Pancreas (tissue), 10 donors: ENCODE results near the gene FAP. TPM values are rescaled to one million over a fixed set of nuclear protein-coding genes. Genes with fewer than 3 reads are reported as not detected.

ENCODE experiments used
- ATAC-seq, 4 donors: fragments of 200-7000 bp; cut with Tn5 transposase; one replicate each; pipeline versions ENCODE4 v1.8.0 to v1.9.1; 2020; ENCODE audit warnings: mild to moderate bottlenecking in 4 of 4, moderate library complexity in 4 of 4
- DNase-seq, 6 donors: peaks; one replicate each; pipeline ENCODE4 v3.0.0-alpha.2; 2020
- FAIRE-seq: peaks from 2 replicates; lab custom pipeline; 2012; peaks lifted over from hg19 to GRCh38; lab: Jason Lieb, UNC
- H3K27ac ChIP-seq, 4 donors: fragments of 200-600 bp; sonication (generic); 1 replicate in 3 of 4; 2 replicates in 1 of 4; pipeline versions ENCODE4 v1.5.0 to v1.8.0; 2020
- H3K27me3 ChIP-seq, 4 donors: fragments of 200-600 bp; one replicate each; pipeline ENCODE4 v1.8.0; 2021
- H3K36me3 ChIP-seq, 3 donors: fragments of 200-600 bp; sonication (generic) in 1 of 3; one replicate each; pipeline versions ENCODE4 v1.5.0 to v1.8.0; 2020 to 2021
- H3K4me1 ChIP-seq, 3 donors: fragments of 200-600 bp; one replicate each; pipeline ENCODE4 v1.8.0; 2021
- H3K4me3 ChIP-seq, 4 donors: fragments of 200-600 bp; sonication (generic) in 2 of 4; one replicate each; pipeline versions ENCODE4 v1.5.0 to v1.8.0; 2020 to 2021
- H3K9me3 ChIP-seq, 4 donors: fragments of 200-600 bp; one replicate each; pipeline ENCODE4 v1.8.0; 2021
- CTCF ChIP-seq, 4 donors: fragments of 200-600 bp; sonication (generic) in 3 of 4; IDR thresholded peaks; one replicate each; pipeline versions ENCODE4 v1.5.0 to v1.8.0; 2021; ENCODE audit warnings: antibody characterized with exemption in 4 of 4
- WGBS, 2 donors: extraction: QIAGEN DNeasy Blood & Tissue Kit; methylation state at CpG; one replicate each; pipeline ENCODE4 v1.1.7; 2013; 5-methylcytosine and 5-hydroxymethylcytosine counted together
- intact Hi-C, 3 donors: fragments of 100-400 bp; cut with DNase I; formaldehyde crosslinking; loops; one replicate each; pipeline versions ENCODE4 v1.11.1 to v1.14.2; 2022
- polyA plus RNA-seq, 2 donors: library from polyadenylated mRNA; stranded (reverse); fragments of 200-250 nt; gene quantifications; one replicate each; pipeline ENCODE4 v1.2.3, GENCODE V29; 2013
- total RNA-seq, 6 donors: library from RNA; stranded (reverse); fragmentation: NEBNext Ultra II Directional in 4 of 6; extraction: Animal tissue kit (Norgen Biotek cat#: 25700) in 4 of 6; gene quantifications; one replicate each; pipeline versions ENCODE4 v1.2.1 to v1.2.4, GENCODE V29; 2021 to 2023
- donor health status: healthy with polysubstance abuse.
- donor health status: DM: no; HTN: no; CAD: no; lungs with moderate emphysema.
- donor health status: DM: no; HTN: no; CAD: no.
- donor health status: control.
- donor health status: control.
- donor health status: Bipolar disorder and iron deficiency.
- donor health status: DM: yes; HTN: yes; CAD: no.
- donor health status: DM: no; HTN: no; CAD: no.
- donor health status: DM: no; HTN: no; CAD: no.
- donor health status: DM: yes; HTN: yes; CAD: no.

The FAP gene
- total and polyA plus RNA-seq, 8 donors, result 0.98 to 38.1 (median 8.4) TPM

- FAIRE-seq (peak; percentile 26), ATAC-seq (peak in 3 of 4 donors; percentile 71 to 84 (median 81)), DNase-seq (peak in 1 of 6 donors; percentile 31)
- WGBS, 2 donors, result 71 to 79% methylated on average over 4 of the region's 4 CpGs
- H3K36me3 ChIP-seq, result no peaks in the 10 kb centered on the region
- TF ChIP-seq CTCF (IDR thresholded peaks at IDR 0.05), result no peak
- no peaks in the 10 kb centered on the region for H3K27me3 ChIP-seq
- H3K4me3 ChIP-seq, result no peak overlapping the region
- H3K9me3 ChIP-seq, result no peaks in the 10 kb centered on the region
- no peaks in the 10 kb centered on the region for H3K4me1 ChIP-seq
- peak overlapping the region in 2 of 4 donors; percentile 24 to 68 for H3K27ac ChIP-seq
- intact Hi-C loops, result no loop called here
Measured at GRCh38 chr2:162261032-162261945, 18.0 kb upstream of the FAP start.

GRCh38 chr2:162258686-162259085 is 15.4 kb upstream of the FAP start:
- Histone ChIP-seq H3K4me3 (no peak overlapping the region), H3K36me3 (no peaks in the 10 kb centered on the region), H3K4me1 (no peaks in the 10 kb centered on the region), H3K27ac (no peak overlapping the region), H3K27me3 (no peaks in the 10 kb centered on the region), H3K9me3 (no peaks in the 10 kb centered on the region)
- no peak for DNase-seq
- 76 to 81% methylated on average over 2 of the region's 2 CpGs for WGBS, 2 donors
- intact Hi-C loops, result no loop called here
- no peak for ATAC-seq
- no peak for FAIRE-seq
- no peak for TF ChIP-seq CTCF (IDR thresholded peaks at IDR 0.05)

GRCh38 chr2:162258169-162258568 is 14.9 kb upstream of the FAP start:
- intact Hi-C loops, result no loop called here
- H3K9me3 ChIP-seq, result no peaks in the 10 kb centered on the region
- H3K27me3 ChIP-seq, result no peaks in the 10 kb centered on the region
- no peak overlapping the region for H3K4me3 ChIP-seq
- TF ChIP-seq CTCF (IDR thresholded peaks at IDR 0.05), result no peak
- FAIRE-seq (no peak), ATAC-seq (peak in 1 of 4 donors; percentile 23), DNase-seq (no peak)
- H3K4me1 ChIP-seq, result no peaks in the 10 kb centered on the region
- no peaks in the 10 kb centered on the region for H3K36me3 ChIP-seq
- H3K27ac ChIP-seq, result no peak overlapping the region
- WGBS, 2 donors, result 91 to 96% methylated on average over 4 of the region's 4 CpGs

- no peaks in the 10 kb centered on the region for H3K36me3 ChIP-seq
- 4 to 17% methylated on average over 1 of the region's 1 CpG for WGBS, 2 donors
- H3K4me3 ChIP-seq, result no peak overlapping the region
- intact Hi-C loops, result no loop called here
- no peaks in the 10 kb centered on the region for H3K4me1 ChIP-seq
- H3K27ac ChIP-seq, result no peak overlapping the region
- H3K27me3 ChIP-seq, result no peaks in the 10 kb centered on the region
- ATAC-seq, result peak in 1 of 4 donors; percentile 48
- no peaks in the 10 kb centered on the region for H3K9me3 ChIP-seq
- no peak for TF ChIP-seq CTCF (IDR thresholded peaks at IDR 0.05)
- no peak for FAIRE-seq
- DNase-seq, result no peak
Measured at GRCh38 chr2:162257425-162257824, 14.2 kb upstream of the FAP start.

GRCh38 chr2:162256591-162256991 is 13.3 kb upstream of the FAP start:
- intact Hi-C loops, result no loop called here
- no peak overlapping the region for H3K27ac ChIP-seq
- no peaks in the 10 kb centered on the region for H3K4me1 ChIP-seq
- WGBS, 2 donors, result 84 to 87% methylated on average over 2 of the region's 2 CpGs
- no peaks in the 10 kb centered on the region for H3K27me3 ChIP-seq
- ATAC-seq (no peak), DNase-seq (no peak), FAIRE-seq (no peak)
- TF ChIP-seq CTCF (IDR thresholded peaks at IDR 0.05), result no peak
- H3K36me3 ChIP-seq, result no peaks in the 10 kb centered on the region
- H3K4me3 ChIP-seq, result no peak overlapping the region
- H3K9me3 ChIP-seq, result no peaks in the 10 kb centered on the region
